Fibroblast of lung (primary cell): ENCODE measurements around the gene RBBP4.

ENCODE experiments used
- EZH2 ChIP-seq: IDR thresholded peaks from 2 replicates; pipeline ENCODE4 v1.5.1; 2012; ENCODE audit warnings: low read length, control low read depth, mild to moderate bottlenecking; ENCODE audit errors: missing control alignments
- TF ChIP-seq, protein P1 (sequence below), 2 donors: IDR thresholded peaks in 1 of 2; conservative IDR thresholded peaks in 1 of 2; 1 replicate in 1 of 2; 2 replicates in 1 of 2; pipeline ENCODE4 v1.5.1; 2011 to 2012; ENCODE audit warnings: low read length in 2 of 2, control low read depth in 1 of 2, inconsistent platforms in 1 of 2, low read depth in 1 of 2, mild to moderate bottlenecking in 1 of 2

DNA sequence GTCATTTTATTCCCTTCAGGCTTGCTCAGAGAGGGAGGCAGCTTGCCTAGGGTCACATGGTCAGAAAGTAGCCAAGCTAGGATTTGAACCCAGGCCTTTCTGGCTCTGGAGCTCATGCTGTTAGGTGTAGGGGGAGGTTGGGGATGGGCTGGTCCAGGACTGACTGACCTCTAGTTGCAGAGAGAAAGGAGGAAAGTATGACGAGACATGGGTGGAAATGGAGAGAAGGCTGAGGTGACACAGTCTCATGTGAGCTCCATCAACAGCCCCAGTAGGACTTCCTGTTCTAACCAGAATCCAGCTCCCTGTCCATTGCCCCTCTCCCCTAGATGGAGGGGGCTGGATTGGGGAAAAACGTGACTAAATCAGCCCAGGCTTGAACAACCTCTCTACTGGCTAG is 67.0 kb downstream of the RBBP4 start:
- TF ChIP-seq, protein P1, sequence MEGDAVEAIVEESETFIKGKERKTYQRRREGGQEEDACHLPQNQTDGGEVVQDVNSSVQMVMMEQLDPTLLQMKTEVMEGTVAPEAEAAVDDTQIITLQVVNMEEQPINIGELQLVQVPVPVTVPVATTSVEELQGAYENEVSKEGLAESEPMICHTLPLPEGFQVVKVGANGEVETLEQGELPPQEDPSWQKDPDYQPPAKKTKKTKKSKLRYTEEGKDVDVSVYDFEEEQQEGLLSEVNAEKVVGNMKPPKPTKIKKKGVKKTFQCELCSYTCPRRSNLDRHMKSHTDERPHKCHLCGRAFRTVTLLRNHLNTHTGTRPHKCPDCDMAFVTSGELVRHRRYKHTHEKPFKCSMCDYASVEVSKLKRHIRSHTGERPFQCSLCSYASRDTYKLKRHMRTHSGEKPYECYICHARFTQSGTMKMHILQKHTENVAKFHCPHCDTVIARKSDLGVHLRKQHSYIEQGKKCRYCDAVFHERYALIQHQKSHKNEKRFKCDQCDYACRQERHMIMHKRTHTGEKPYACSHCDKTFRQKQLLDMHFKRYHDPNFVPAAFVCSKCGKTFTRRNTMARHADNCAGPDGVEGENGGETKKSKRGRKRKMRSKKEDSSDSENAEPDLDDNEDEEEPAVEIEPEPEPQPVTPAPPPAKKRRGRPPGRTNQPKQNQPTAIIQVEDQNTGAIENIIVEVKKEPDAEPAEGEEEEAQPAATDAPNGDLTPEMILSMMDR (conservative IDR thresholded peaks at IDR 0.05 in 1 of 2, IDR thresholded peaks at IDR 0.05 in 1 of 2; ENCODE audit: low read depth in 1 of 2, low read length in 2 of 2) = no peak
- TF ChIP-seq EZH2 = no peak
